Measurements from ENCODE around the gene EBLN1.
"Not testable (repeated sequence)": the region's sequence is repeated elsewhere in the genome, so short reads cannot be mapped to it uniquely, and the experiment has no call there.

EBLN1 gene

GRCh38 chr10:22228167-22228938, 10.5 kb upstream of the EBLN1 start:
- FAIRE-seq, result no peak

DNA sequence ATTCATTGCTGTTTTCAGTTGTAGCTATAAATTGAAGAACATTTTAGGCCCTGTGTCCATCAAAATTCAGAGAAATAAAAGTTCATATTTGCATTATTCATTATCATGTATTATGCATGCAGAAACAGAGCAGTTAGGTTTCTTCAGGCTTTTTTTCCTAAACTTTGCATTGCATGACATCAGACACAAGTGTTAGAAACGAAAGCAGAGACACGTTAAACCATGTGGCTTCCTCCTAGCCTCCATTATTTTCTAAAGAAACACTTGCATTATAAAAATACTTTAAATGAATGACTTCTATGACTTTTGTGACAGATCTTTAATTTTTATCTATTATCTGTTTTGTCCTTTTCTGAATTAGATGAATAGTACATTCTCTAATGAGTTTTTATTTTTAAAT, 8.8 kb upstream of the EBLN1 start:
- no peak for FAIRE-seq

DNA sequence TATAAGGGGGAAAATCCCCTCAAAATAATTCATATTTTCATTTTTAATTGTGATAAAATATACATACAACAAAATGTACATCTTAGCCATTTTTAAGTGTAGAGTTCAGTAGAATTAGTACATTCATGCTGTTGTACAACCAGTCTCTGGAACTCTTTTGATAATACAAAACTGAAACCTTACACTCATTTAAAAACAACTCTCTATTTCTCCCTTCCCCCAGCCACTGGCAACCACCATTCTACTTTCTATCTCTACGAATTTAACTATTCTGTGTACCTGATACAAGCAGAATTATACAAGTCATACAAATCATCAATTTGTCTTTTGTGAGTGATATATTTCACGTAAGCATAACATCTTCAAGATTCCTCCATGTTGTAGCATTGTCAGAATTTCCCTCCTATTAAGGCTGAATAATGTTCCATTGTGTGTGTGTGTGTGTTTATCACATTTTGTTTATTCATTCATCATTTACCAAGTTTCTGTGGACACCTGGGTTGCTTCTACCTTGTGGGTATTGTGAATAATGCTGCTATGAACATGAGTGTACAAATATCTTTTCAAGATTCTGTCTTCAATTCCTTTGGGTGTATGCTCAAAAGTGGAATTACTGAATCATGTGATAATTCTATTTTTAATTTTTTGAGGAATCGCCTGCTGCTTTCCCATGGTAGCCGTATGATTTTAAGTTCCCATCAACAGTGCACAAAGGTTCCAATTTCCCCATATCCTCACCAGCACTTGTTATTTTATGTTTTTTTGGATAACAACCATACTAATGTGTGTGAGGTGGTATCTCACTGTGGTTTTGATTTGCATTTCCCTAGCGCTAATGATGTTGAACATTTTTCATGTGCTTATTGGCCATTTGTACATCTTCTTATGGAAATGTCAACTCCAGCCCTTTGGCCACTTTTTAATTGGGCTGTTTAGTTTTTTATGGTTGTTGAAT, 4.7 kb upstream of the EBLN1 start:
- no peak for FAIRE-seq

DNA sequence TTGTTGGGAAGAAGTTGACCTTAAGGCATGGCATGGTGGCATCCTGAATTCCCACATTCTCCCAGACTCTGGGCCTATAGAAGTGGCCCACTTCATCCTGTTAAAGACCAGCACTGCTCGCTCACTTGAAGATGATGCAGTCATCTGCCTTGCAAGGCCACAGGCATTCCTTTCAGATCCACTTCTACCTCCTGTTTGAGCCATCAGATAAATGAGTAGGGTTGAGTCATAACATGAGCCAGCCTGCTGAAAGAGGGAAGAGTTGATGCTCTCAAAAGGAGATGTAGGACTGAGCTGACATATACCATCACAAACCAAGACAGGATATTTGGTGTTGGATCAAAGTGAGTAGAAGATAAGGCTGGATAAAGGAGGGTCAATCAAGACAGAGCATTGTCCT, 1.5 kb upstream of the EBLN1 start:
- no peak for FAIRE-seq

- FAIRE-seq, result no peak
These were observed 633 bp upstream of the EBLN1 start for GRCh38 chr10:22218448-22218847.

- FAIRE-seq, result not testable (repeated sequence)
These were observed 731 bp downstream of the EBLN1 start for GRCh38 chr10:22217084-22217483.

DNA sequence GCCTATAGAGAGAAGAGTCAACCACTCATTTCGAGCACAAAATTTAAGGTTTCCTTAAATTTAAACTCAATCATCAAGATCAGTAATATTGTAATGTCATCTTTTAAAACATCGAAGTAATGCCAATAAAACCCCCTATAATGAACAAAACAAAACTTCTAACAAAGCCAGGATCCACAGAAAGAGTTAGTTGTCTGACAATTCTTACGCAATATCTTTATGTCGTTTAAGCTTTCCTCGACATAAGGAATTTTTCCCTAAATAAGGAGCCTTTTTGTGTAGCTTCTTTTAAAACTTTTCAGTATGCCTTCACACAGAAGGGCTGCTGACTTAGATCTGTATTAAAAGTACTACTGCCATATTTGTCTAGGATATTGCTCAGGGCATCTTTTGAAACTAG, 7.5 kb downstream of the EBLN1 start:
- FAIRE-seq, result no peak

DNA sequence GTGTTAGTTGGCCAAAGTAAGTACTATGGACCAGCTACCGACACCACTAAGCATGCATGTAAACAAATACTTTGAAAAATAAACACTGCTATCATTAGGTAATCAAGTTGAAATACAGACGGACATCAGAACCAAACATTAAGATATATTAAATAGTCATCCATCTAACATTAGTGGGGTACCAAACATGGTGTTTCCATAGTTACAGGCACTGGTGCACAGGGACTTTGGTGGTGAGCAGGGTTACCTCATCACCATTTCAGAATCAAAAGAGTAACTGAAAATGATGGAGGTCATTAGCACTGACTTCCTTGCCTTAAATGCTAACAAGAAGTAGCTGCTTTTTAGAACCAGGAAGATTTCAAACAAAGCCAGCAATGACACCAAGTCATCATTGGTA, 23.9 kb downstream of the EBLN1 start:
- FAIRE-seq, result no peak

DNA sequence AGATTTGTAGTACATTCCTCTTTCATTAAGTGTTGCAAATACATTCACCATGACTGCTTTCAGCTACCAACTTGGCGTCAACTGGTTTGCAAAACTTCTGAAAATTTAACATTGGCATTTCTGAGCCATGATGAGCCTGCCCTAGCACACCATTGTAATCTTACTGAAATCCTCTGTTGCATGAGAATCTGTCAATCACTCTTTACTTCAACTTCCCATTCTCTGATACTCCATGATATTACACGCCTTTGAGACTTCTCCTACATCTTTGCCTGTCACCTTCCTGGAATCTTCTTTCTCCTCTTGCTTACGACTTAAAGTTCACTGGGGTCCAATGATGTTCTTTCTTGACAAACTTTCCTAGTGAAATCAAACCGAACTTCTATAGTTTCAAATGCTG, 32.2 kb downstream of the EBLN1 start:
- no peak for FAIRE-seq

DNA sequence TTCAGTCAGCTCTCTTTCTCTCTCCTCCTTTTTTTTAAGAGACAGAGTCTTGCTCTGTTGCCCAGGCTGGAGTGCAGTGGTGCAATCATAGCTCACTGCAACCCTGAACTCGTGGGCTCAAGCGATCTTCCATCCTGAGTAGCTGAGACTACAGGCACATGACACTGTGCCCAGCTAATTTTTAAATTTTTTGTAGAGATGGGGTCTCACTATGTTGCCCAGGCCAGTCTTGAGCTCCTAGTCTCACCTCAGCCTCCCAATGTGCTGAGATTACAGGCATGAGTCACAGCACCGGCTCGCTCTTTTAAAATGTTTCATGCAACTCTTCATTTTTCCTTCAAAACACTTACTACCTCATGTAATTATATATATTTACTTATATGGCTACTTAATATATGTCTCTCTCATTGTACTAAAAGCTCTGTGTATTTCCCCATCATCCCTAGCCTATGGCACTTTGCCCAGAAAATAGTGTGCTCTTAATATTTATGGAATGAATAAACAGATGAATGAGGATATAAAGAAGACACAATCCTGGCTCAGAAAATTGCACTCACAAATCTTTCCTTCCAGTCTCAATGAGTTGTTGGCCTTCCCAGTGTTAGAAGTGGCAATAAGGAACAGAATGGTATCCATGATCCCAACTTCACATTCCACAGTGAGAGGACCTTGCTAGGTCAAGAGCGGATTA, 33.9 kb downstream of the EBLN1 start:
- FAIRE-seq, result no peak

DNA sequence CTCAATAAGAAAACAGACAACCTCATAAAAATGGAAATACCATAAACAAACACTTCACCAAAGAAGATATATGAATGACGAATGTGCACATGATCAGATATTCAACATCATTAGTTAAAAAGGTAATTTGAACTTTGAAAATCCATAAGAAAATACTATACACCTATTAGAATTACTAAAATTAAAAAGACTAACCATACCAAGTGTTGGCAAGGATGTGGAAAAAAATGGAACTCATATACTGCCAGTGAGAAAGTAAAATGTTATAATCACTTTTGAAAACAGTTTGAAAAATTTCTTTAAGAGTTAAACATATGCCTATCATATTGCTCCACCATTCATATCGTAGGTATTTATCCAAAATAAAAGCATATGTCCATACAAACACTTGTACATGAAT, 37.1 kb downstream of the EBLN1 start:
- FAIRE-seq, result no peak

DNA sequence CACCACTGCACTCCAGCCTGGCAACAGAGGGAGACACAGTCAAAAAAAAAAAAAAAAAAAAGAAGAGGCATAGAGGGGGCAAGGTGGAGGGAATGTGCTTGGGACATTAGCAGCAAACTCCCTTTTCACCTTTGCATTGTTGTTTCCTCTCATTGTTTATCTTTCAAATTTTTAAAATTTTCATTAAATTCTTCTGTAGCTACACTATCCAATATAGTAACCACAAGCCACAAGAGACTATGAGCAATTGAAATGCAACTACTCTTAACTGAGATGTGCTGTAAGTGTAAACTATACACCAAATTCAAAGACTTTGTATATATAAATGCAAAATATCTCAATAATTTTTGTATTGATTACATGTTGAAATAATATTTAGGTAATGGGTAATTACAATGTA, 43.4 kb downstream of the EBLN1 start:
- no peak for FAIRE-seq

DNA sequence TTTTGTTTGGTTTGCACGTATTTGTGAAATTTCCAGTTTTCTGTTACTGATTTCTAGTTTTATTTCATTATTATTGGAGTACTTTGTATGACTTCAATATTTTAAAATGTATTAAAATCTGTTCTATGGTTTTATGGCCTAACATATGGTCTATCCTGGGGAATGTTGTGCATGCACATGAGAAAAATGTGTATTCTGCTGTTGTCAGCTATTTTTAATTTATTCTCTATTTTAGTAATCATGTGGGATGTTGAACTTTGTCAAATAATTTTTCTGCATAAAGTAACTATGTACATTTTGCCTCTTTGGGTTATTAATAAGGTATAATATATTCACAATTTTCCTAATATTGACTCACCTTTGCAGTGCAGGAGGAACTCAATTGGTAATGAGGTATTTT, 46.7 kb downstream of the EBLN1 start:
- FAIRE-seq, result no peak

- no peak for FAIRE-seq
These were observed 47.2 kb downstream of the EBLN1 start for GRCh38 chr10:22170582-22170981.

DNA sequence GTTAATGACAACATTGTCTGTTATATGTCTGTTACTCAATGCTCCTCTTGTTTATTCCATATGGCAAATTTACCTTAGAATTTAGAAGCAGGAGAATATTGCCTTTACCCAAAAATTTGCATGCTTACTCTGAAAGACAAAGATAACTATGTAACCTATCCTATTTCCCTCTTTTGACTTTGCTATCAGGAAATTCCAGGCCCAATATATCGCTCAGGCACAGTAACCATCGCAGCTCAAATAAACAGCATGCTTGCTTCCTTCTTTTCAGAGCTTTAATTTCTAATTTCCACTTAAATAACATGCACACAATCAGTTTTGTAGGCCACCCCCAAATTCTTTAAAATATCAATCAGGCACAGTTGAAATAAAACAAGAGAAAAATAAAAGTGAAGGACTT, 57.8 kb downstream of the EBLN1 start:
- no peak for FAIRE-seq

DNA sequence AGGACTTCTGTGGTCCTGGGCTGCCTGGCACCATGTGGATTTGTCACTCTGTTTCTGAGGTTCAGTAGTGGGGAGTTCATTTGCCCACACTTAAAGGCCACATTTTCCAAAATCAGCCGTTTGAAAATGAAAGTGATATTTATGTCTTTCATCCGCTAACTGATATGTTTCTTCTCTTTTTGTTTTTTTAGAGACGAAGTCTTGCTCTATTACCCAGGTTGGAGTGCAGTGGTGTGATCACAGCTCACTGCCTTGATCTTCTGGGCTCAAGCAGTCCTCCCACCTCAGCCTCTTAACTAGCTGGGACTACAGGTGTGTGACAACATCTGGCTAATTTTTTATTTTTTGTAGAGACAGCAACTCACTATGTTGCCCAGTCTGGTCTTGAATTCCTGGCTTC, 58.6 kb downstream of the EBLN1 start:
- FAIRE-seq, result no peak

Data from endometrium (tissue), 2 donors.